ENCODE results near the gene FAM171A1. TPM values are rescaled to one million over a fixed set of nuclear protein-coding genes. Genes with fewer than 3 reads are reported as not detected.

The FAM171A1 gene
- total and polyA plus RNA-seq, 2 of the 13 experiments (the other 11 are each of a cell fraction or from before 2014, with no cell fraction given): 21.5 to 34.7 TPM

DNA sequence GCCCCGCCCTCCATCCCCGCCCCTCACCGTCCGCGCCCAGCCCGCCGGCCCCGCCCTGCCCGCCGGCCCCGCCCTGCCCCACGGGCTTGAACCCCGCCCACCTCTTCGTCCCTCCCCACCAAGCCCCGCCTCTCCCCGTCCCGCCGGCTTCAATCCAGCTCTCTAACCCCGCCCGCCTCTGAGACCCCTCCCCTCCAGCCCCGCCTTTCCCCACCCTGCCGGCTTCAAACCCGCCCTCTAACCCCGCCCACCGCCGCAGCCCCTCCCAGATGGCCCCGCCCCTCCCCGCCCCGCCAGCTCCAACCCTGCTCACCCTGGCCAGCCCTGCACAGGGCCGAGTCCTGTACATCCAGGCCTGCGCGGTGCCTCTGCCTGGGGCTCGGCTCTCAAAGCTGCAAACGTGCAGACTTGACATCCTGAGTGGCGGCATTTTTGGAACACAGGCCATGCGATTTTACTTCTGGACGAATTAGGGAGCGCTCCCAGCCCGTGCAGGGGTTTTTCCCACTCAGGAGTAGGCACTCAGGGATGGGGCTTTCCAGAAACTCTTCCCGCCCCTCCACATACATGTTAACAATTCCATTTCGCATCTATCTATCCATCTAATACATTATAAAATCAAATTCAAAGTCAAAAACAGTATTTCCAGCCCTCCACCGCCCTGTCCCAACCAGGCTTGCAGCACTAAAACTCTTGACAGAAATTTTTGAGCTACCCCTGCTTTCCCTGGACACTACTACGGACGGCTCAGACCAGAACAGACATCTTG, 202.1 kb downstream of the FAM171A1 start (continued):
- TF ChIP-seq, protein P1, sequence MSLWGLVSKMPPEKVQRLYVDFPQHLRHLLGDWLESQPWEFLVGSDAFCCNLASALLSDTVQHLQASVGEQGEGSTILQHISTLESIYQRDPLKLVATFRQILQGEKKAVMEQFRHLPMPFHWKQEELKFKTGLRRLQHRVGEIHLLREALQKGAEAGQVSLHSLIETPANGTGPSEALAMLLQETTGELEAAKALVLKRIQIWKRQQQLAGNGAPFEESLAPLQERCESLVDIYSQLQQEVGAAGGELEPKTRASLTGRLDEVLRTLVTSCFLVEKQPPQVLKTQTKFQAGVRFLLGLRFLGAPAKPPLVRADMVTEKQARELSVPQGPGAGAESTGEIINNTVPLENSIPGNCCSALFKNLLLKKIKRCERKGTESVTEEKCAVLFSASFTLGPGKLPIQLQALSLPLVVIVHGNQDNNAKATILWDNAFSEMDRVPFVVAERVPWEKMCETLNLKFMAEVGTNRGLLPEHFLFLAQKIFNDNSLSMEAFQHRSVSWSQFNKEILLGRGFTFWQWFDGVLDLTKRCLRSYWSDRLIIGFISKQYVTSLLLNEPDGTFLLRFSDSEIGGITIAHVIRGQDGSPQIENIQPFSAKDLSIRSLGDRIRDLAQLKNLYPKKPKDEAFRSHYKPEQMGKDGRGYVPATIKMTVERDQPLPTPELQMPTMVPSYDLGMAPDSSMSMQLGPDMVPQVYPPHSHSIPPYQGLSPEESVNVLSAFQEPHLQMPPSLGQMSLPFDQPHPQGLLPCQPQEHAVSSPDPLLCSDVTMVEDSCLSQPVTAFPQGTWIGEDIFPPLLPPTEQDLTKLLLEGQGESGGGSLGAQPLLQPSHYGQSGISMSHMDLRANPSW (CRISPR knock-in tag; IDR thresholded peaks at IDR 0.05; ENCODE audit: borderline replicate concordance): peak; percentile 42; the same call in 1 of the 2 replicates
- TF ChIP-seq, protein P2, sequence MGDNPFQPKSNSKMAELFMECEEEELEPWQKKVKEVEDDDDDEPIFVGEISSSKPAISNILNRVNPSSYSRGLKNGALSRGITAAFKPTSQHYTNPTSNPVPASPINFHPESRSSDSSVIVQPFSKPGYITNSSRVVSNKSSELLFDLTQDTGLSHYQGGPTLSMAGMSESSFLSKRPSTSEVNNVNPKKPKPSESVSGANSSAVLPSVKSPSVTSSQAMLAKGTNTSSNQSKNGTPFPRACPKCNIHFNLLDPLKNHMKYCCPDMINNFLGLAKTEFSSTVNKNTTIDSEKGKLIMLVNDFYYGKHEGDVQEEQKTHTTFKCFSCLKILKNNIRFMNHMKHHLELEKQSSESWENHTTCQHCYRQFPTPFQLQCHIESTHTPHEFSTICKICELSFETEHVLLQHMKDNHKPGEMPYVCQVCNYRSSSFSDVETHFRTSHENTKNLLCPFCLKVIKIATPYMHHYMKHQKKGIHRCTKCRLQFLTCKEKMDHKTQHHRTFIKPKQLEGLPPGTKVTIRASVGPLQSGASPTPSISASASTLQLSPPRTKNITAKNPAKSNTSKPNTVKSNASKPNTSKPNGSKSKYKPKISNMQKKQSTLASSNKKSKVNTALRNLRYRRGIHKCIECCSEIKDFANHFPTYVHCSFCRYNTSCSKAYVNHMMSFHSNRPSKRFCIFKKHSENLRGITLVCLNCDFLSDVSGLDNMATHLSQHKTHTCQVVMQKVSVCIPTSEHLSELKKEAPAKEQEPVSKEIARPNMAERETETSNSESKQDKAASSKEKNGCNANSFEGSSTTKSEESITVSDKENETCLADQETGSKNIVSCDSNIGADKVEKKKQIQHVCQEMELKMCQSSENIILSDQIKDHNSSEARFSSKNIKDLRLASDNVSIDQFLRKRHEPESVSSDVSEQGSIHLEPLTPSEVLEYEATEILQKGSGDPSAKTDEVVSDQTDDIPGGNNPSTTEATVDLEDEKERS (CRISPR knock-in tag; IDR thresholded peaks at IDR 0.05): no peak
- no peak for TF ChIP-seq ZNF780A (CRISPR knock-in tag; IDR thresholded peaks at IDR 0.05)
- TF ChIP-seq, protein P3, sequence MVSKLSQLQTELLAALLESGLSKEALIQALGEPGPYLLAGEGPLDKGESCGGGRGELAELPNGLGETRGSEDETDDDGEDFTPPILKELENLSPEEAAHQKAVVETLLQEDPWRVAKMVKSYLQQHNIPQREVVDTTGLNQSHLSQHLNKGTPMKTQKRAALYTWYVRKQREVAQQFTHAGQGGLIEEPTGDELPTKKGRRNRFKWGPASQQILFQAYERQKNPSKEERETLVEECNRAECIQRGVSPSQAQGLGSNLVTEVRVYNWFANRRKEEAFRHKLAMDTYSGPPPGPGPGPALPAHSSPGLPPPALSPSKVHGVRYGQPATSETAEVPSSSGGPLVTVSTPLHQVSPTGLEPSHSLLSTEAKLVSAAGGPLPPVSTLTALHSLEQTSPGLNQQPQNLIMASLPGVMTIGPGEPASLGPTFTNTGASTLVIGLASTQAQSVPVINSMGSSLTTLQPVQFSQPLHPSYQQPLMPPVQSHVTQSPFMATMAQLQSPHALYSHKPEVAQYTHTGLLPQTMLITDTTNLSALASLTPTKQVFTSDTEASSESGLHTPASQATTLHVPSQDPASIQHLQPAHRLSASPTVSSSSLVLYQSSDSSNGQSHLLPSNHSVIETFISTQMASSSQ (IDR thresholded peaks at IDR 0.05; ENCODE audit: low read depth): no peak
- TF ChIP-seq, protein P3 (CRISPR knock-in tag; IDR thresholded peaks at IDR 0.05; ENCODE audit: borderline replicate concordance): no peak
- no peak for TF ChIP-seq ZEB1 (IDR thresholded peaks at IDR 0.05; ENCODE audit: insufficient replicate concordance, low read depth)
- TF ChIP-seq, protein P4, sequence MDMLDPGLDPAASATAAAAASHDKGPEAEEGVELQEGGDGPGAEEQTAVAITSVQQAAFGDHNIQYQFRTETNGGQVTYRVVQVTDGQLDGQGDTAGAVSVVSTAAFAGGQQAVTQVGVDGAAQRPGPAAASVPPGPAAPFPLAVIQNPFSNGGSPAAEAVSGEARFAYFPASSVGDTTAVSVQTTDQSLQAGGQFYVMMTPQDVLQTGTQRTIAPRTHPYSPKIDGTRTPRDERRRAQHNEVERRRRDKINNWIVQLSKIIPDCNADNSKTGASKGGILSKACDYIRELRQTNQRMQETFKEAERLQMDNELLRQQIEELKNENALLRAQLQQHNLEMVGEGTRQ (IDR thresholded peaks at IDR 0.05; ENCODE audit: low read depth, low read length): no peak
- TF ChIP-seq, protein P4 (CRISPR knock-in tag; IDR thresholded peaks at IDR 0.05; ENCODE audit: borderline replicate concordance): no peak
- TF ChIP-seq, protein P5, sequence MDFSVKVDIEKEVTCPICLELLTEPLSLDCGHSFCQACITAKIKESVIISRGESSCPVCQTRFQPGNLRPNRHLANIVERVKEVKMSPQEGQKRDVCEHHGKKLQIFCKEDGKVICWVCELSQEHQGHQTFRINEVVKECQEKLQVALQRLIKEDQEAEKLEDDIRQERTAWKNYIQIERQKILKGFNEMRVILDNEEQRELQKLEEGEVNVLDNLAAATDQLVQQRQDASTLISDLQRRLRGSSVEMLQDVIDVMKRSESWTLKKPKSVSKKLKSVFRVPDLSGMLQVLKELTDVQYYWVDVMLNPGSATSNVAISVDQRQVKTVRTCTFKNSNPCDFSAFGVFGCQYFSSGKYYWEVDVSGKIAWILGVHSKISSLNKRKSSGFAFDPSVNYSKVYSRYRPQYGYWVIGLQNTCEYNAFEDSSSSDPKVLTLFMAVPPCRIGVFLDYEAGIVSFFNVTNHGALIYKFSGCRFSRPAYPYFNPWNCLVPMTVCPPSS (IDR thresholded peaks at IDR 0.05): no peak
- TF ChIP-seq DNMT1 (CRISPR knock-in tag; IDR thresholded peaks at IDR 0.05): no peak
- no peak for TF ChIP-seq ZBTB7A (CRISPR knock-in tag; IDR thresholded peaks at IDR 0.05)
- no peak for TF ChIP-seq ZNF343 (CRISPR knock-in tag; IDR thresholded peaks at IDR 0.05)
- TF ChIP-seq ZNF329 (CRISPR knock-in tag; IDR thresholded peaks at IDR 0.05; ENCODE audit: low read depth): no peak
- no peak for TF ChIP-seq SOX6 (IDR thresholded peaks at IDR 0.05)
- TF ChIP-seq SOX6 (CRISPR knock-in tag; IDR thresholded peaks at IDR 0.05): no peak
- TF ChIP-seq CEBPG (CRISPR knock-in tag; IDR thresholded peaks at IDR 0.05): no peak
